ENCODE data around the gene CLEC16A.

CLEC16A gene

GRCh38 chr16:11194913-11195312 is 250.5 kb downstream of the CLEC16A start:
- no peaks in the 10 kb centered on the region for H3K9me3 ChIP-seq
- no peak overlapping the region for H3K27ac ChIP-seq
- H3K36me3 ChIP-seq, result no peaks in the 10 kb centered on the region
- no peak overlapping the region for H3K4me3 ChIP-seq (ENCODE audit: low read depth in 1 of 2, low read length in 1 of 2)
- TF ChIP-seq CTCF (IDR thresholded peaks at IDR 0.05), result no peak
- no peaks in the 10 kb centered on the region for H3K27me3 ChIP-seq
- peaks cover 8 to 10% of the 10 kb centered on the region in 2 experiments for H3K4me1 ChIP-seq (ENCODE audit: control insufficient read depth in 1 of 2, insufficient read depth in 1 of 2, low read depth in 1 of 2, low read length in 1 of 2)

GRCh38 chr16:11196286-11196828 is 252.0 kb downstream of the CLEC16A start:
- H3K9me3 ChIP-seq, result no peaks in the 10 kb centered on the region
- no peak overlapping the region for H3K27ac ChIP-seq
- H3K4me1 ChIP-seq (ENCODE audit: control insufficient read depth in 1 of 2, insufficient read depth in 1 of 2, low read depth in 1 of 2, low read length in 1 of 2), result peaks cover 8 to 10% of the 10 kb centered on the region in 2 experiments
- H3K36me3 ChIP-seq, result no peaks in the 10 kb centered on the region
- no peak overlapping the region for H3K4me3 ChIP-seq (ENCODE audit: low read depth in 1 of 2, low read length in 1 of 2)
- no peaks in the 10 kb centered on the region for H3K27me3 ChIP-seq
- no peak for TF ChIP-seq CTCF (IDR thresholded peaks at IDR 0.05)

GRCh38 chr16:11198375-11198774 is 254.0 kb downstream of the CLEC16A start:
- H3K36me3 ChIP-seq, result no peaks in the 10 kb centered on the region
- H3K27ac ChIP-seq, result no peak overlapping the region
- H3K4me1 ChIP-seq (ENCODE audit: control insufficient read depth in 1 of 2, insufficient read depth in 1 of 2, low read depth in 1 of 2, low read length in 1 of 2), result peaks cover 8 to 17% of the 10 kb centered on the region in 2 experiments
- H3K9me3 ChIP-seq, result no peaks in the 10 kb centered on the region
- H3K27me3 ChIP-seq, result peaks cover 19% of the 10 kb centered on the region
- TF ChIP-seq CTCF (IDR thresholded peaks at IDR 0.05), result no peak
- H3K4me3 ChIP-seq (ENCODE audit: low read depth in 1 of 2, low read length in 1 of 2), result no peak overlapping the region

GRCh38 chr16:11198828-11199227 is 254.5 kb downstream of the CLEC16A start:
- peaks cover 8 to 17% of the 10 kb centered on the region in 2 experiments for H3K4me1 ChIP-seq (ENCODE audit: control insufficient read depth in 1 of 2, insufficient read depth in 1 of 2, low read depth in 1 of 2, low read length in 1 of 2)
- H3K27me3 ChIP-seq, result peaks cover 19% of the 10 kb centered on the region
- no peaks in the 10 kb centered on the region for H3K9me3 ChIP-seq
- H3K4me3 ChIP-seq (ENCODE audit: low read depth in 1 of 2, low read length in 1 of 2), result no peak overlapping the region
- TF ChIP-seq CTCF (IDR thresholded peaks at IDR 0.05), result no peak
- H3K36me3 ChIP-seq, result no peaks in the 10 kb centered on the region
- no peak overlapping the region for H3K27ac ChIP-seq

GRCh38 chr16:11200592-11200991 is 256.2 kb downstream of the CLEC16A start:
- Histone ChIP-seq H3K27ac (no peak overlapping the region), H3K4me1 (ENCODE audit: control insufficient read depth in 1 of 2, insufficient read depth in 1 of 2, low read depth in 1 of 2, low read length in 1 of 2) (peaks cover 9 to 20% of the 10 kb centered on the region in 2 experiments), H3K4me3 (ENCODE audit: low read depth in 1 of 2, low read length in 1 of 2) (no peak overlapping the region), H3K36me3 (no peaks in the 10 kb centered on the region), H3K9me3 (no peaks in the 10 kb centered on the region), H3K27me3 (peaks cover 31% of the 10 kb centered on the region)
- TF ChIP-seq CTCF (IDR thresholded peaks at IDR 0.05), result no peak

Measured in neutrophil (primary cell).